Transverse colon (tissue), 3 donors: ENCODE measurements around the gene AJM1.

Source experiments
- EP300 ChIP-seq: sonication (generic); formaldehyde crosslinking; IDR thresholded peaks from one replicate; pipeline ENCODE4 v1.6.1; 2017; ENCODE audit warnings: antibody characterized with exemption, low read depth
- POLR2A ChIP-seq: fragments of 450-650 bp; IDR thresholded peaks from one replicate; pipeline ENCODE4 v1.6.1; 2016; ENCODE audit warnings: antibody characterized with exemption, mild to moderate bottlenecking, moderate library complexity
- TF ChIP-seq, protein P1 (sequence below), 5 experiments: fragments of 200-600 bp in 3 of 5; fragments of 450-650 bp in 2 of 5; sonication (generic) in 3 of 5; IDR thresholded peaks; 1 replicate in 2 of 5; 2 replicates in 3 of 5; pipeline ENCODE4 v1.5.1; 2016 to 2017; ENCODE audit warnings: antibody characterized with exemption in 5 of 5, inconsistent platforms in 3 of 5, mild to moderate bottlenecking in 2 of 5, moderate library complexity in 1 of 5

DNA sequence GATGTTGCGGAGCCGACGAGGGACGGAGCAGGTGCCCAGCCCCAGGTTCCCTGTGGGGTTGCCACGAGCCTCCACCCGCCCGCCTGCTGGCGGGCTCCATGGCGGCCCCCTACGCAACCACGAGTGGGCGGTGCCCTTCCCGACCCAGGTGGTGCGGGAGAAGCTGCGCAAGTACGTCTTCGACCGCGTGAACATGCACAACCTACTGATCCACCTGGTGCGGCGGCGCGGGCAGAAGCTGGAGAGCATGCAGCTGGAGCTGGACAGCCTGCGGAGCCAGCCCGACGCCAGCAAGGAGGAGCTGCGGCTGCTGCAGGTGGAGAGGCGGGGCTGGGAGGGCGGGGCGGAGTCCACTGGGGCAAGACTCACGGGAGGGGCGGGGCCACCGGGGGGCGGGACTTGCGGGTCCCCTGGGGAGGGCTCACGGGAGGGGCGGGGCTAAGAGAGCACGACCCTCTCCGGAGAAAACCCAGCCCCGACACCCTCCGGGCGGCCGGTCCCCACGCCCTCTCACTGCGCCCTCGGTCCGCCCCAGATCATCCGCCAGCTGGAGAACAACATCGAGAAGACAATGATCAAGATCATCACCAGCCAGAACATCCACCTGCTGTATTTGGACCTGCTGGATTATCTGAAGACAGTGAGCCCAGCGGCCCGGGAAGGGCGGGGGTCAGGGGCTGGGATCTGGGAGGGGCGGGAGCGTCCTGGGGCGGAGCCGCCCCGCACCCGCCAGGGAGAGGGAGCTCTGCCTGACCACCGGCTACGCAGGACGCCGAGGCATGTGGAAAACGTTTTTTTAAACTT lies 42.2 kb upstream of the AJM1 start:
- TF ChIP-seq, protein P1, sequence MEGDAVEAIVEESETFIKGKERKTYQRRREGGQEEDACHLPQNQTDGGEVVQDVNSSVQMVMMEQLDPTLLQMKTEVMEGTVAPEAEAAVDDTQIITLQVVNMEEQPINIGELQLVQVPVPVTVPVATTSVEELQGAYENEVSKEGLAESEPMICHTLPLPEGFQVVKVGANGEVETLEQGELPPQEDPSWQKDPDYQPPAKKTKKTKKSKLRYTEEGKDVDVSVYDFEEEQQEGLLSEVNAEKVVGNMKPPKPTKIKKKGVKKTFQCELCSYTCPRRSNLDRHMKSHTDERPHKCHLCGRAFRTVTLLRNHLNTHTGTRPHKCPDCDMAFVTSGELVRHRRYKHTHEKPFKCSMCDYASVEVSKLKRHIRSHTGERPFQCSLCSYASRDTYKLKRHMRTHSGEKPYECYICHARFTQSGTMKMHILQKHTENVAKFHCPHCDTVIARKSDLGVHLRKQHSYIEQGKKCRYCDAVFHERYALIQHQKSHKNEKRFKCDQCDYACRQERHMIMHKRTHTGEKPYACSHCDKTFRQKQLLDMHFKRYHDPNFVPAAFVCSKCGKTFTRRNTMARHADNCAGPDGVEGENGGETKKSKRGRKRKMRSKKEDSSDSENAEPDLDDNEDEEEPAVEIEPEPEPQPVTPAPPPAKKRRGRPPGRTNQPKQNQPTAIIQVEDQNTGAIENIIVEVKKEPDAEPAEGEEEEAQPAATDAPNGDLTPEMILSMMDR (IDR thresholded peaks at IDR 0.05), result no peak
- peak; percentile 72 for TF ChIP-seq POLR2A
- no peak for TF ChIP-seq EP300
